Body of pancreas (tissue), 4 donors: ENCODE data around the gene MON1A.

Experiments used
- POLR2A ChIP-seq, 3 donors: fragments of 450-650 bp; IDR thresholded peaks; one replicate each; pipeline ENCODE4 v1.6.1; 2016; ENCODE audit warnings: antibody characterized with exemption in 3 of 3, mild to moderate bottlenecking in 2 of 3
- TF ChIP-seq, protein P1 (sequence below), 7 experiments: fragments of 450-650 bp in 4 of 7; fragments of 200-600 bp in 3 of 7; sonication (generic) in 3 of 7; IDR thresholded peaks; one replicate each; pipeline ENCODE4 v1.5.1; 2016 to 2019; ENCODE audit warnings: antibody characterized with exemption in 7 of 7

DNA sequence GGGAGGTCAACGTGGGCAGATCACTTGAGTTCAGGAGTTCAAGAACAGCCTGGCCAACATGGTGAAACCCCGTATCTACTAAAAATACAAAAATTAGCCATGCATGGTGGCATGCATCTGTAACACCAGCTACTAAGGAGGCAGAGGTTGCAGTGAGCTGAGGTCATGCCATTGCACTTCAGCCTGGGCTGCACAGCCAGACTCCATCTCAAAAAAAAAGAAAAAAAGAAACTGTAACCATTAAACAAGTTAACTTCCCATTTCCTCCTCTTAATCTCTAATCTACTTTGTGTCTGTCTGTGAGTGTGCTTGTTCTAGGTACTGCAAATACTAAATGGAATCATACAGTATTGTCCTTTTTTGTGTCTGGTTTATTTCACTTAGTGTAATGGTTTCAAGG is 13.0 kb upstream of the MON1A start:
- TF ChIP-seq, protein P1, sequence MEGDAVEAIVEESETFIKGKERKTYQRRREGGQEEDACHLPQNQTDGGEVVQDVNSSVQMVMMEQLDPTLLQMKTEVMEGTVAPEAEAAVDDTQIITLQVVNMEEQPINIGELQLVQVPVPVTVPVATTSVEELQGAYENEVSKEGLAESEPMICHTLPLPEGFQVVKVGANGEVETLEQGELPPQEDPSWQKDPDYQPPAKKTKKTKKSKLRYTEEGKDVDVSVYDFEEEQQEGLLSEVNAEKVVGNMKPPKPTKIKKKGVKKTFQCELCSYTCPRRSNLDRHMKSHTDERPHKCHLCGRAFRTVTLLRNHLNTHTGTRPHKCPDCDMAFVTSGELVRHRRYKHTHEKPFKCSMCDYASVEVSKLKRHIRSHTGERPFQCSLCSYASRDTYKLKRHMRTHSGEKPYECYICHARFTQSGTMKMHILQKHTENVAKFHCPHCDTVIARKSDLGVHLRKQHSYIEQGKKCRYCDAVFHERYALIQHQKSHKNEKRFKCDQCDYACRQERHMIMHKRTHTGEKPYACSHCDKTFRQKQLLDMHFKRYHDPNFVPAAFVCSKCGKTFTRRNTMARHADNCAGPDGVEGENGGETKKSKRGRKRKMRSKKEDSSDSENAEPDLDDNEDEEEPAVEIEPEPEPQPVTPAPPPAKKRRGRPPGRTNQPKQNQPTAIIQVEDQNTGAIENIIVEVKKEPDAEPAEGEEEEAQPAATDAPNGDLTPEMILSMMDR (IDR thresholded peaks at IDR 0.05), result no peak
- no peak for TF ChIP-seq POLR2A (IDR thresholded peaks at IDR 0.05)
